Measurements from ENCODE around the gene OLIG2. TPM values are rescaled to one million over a fixed set of nuclear protein-coding genes. Genes with fewer than 3 reads are reported as not detected.

OLIG2 gene
- total RNA-seq, 1 experiment from 2014 or later: 0.79 TPM

DNA sequence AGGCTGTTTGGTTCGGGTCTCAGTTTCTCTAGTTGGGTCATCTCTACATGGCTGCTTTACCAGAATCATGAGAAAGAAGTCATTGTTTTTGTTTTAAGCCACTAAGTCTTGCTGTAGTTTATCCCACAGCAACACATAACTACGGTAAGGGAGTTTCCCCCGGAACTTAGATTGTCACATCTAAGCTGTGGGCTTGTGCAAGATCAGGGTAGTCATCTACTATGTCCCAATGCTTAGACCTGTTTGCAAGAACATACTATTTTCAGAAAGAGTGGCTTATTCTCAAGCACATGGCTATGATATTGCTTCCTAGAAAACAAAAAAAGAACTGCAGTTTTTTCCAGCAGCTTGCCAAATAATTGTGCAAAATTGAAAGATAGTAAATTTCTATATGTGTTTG is 18.0 kb upstream of the OLIG2 start (continued):
- TF ChIP-seq FOXP4 (CRISPR knock-in tag; IDR thresholded peaks at IDR 0.05) (no peak), TP53 (CRISPR knock-in tag; IDR thresholded peaks at IDR 0.05) (no peak), JAZF1 (CRISPR knock-in tag; IDR thresholded peaks at IDR 0.05) (no peak), PREB (CRISPR knock-in tag; IDR thresholded peaks at IDR 0.05; ENCODE audit: borderline replicate concordance) (no peak), ZBTB43 (CRISPR knock-in tag; IDR thresholded peaks at IDR 0.05) (no peak), ZNF232 (CRISPR knock-in tag; IDR thresholded peaks at IDR 0.05) (no peak), MXD4 (CRISPR knock-in tag; IDR thresholded peaks at IDR 0.05; ENCODE audit: borderline replicate concordance) (no peak), NR2C2 (CRISPR knock-in tag; IDR thresholded peaks at IDR 0.05) (no peak), ZNF416 (CRISPR knock-in tag; IDR thresholded peaks at IDR 0.05) (no peak)
- TF ChIP-seq, protein P1, sequence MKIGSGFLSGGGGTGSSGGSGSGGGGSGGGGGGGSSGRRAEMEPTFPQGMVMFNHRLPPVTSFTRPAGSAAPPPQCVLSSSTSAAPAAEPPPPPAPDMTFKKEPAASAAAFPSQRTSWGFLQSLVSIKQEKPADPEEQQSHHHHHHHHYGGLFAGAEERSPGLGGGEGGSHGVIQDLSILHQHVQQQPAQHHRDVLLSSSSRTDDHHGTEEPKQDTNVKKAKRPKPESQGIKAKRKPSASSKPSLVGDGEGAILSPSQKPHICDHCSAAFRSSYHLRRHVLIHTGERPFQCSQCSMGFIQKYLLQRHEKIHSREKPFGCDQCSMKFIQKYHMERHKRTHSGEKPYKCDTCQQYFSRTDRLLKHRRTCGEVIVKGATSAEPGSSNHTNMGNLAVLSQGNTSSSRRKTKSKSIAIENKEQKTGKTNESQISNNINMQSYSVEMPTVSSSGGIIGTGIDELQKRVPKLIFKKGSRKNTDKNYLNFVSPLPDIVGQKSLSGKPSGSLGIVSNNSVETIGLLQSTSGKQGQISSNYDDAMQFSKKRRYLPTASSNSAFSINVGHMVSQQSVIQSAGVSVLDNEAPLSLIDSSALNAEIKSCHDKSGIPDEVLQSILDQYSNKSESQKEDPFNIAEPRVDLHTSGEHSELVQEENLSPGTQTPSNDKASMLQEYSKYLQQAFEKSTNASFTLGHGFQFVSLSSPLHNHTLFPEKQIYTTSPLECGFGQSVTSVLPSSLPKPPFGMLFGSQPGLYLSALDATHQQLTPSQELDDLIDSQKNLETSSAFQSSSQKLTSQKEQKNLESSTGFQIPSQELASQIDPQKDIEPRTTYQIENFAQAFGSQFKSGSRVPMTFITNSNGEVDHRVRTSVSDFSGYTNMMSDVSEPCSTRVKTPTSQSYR (CRISPR knock-in tag; IDR thresholded peaks at IDR 0.05): no peak
- TF ChIP-seq, protein P2, sequence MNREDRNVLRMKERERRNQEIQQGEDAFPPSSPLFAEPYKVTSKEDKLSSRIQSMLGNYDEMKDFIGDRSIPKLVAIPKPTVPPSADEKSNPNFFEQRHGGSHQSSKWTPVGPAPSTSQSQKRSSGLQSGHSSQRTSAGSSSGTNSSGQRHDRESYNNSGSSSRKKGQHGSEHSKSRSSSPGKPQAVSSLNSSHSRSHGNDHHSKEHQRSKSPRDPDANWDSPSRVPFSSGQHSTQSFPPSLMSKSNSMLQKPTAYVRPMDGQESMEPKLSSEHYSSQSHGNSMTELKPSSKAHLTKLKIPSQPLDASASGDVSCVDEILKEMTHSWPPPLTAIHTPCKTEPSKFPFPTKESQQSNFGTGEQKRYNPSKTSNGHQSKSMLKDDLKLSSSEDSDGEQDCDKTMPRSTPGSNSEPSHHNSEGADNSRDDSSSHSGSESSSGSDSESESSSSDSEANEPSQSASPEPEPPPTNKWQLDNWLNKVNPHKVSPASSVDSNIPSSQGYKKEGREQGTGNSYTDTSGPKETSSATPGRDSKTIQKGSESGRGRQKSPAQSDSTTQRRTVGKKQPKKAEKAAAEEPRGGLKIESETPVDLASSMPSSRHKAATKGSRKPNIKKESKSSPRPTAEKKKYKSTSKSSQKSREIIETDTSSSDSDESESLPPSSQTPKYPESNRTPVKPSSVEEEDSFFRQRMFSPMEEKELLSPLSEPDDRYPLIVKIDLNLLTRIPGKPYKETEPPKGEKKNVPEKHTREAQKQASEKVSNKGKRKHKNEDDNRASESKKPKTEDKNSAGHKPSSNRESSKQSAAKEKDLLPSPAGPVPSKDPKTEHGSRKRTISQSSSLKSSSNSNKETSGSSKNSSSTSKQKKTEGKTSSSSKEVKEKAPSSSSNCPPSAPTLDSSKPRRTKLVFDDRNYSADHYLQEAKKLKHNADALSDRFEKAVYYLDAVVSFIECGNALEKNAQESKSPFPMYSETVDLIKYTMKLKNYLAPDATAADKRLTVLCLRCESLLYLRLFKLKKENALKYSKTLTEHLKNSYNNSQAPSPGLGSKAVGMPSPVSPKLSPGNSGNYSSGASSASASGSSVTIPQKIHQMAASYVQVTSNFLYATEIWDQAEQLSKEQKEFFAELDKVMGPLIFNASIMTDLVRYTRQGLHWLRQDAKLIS (CRISPR knock-in tag; IDR thresholded peaks at IDR 0.05; ENCODE audit: borderline replicate concordance): no peak

DNA sequence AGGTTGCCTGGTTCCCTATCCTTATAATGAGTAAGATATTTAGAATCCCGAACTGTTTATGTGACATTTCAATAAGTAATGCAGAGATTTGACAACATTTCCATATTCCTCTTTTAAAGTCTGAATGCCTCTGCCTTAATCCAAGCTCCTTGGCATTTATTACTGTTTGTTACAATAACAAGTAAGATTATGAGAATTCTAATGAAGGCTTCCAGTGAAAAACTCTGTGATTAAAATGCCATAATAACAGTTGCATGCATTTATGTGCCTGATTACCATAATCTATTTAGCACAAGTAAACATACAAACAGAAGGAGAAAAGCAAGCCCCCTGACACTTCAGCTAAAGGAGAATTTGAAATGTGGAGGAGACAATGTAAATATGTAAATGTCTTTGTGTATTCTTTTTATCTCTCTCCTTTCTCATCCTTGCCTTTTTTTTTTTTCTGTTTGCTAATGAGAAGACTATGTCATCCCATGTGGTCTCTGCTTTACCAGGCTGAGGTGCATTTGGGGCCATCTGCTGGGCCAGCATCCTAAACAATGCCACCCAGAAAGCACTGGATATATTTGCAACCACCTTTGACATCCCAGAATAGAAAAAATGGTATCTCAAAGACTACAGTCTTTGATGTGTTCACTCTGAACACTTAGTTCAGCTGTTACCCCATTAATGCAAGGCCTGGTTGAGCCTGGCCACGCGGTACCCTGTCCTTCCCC is 17.2 kb upstream of the OLIG2 start:
- H3K36me3 Mint-ChIP-seq: no peaks in the 10 kb centered on the region
- H3K27me3 Mint-ChIP-seq (ENCODE audit: low read depth): peaks cover 11% of the 10 kb centered on the region
- TF ChIP-seq, protein P3, sequence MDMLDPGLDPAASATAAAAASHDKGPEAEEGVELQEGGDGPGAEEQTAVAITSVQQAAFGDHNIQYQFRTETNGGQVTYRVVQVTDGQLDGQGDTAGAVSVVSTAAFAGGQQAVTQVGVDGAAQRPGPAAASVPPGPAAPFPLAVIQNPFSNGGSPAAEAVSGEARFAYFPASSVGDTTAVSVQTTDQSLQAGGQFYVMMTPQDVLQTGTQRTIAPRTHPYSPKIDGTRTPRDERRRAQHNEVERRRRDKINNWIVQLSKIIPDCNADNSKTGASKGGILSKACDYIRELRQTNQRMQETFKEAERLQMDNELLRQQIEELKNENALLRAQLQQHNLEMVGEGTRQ (CRISPR knock-in tag; IDR thresholded peaks at IDR 0.05): no peak
- no peak for TF ChIP-seq GRHL2 (CRISPR knock-in tag; IDR thresholded peaks at IDR 0.05; ENCODE audit: insufficient replicate concordance, severe bottlenecking)
- TF ChIP-seq NR3C1 (CRISPR knock-in tag; conservative IDR thresholded peaks at IDR 0.05; ENCODE audit: low read depth): no peak
- ChIA-PET POLR2A (no interaction called here), CTCF (interaction anchor here (0.6 to 1.1 kb wide), 5 partner anchors 14 to 189 kb away, joined by 3 to 4 read pairs (median 3); no protein-coding TSS in a partner anchor)
- H3K4me3 Mint-ChIP-seq: no peak overlapping the region
- H3K4me1 Mint-ChIP-seq: peaks cover 9% of the 10 kb centered on the region
- no peak for ATAC-seq
- no peak for DNase-seq (ENCODE audit: low spot score)
- H3K27ac Mint-ChIP-seq: no peak overlapping the region
- peaks cover 17% of the 10 kb centered on the region for H3K9me3 Mint-ChIP-seq
